Activated naive CD4-positive, alpha-beta T cell treated with anti-CD3 and anti-CD28 coated beads, Interleukin-2, amount 50 U/mL, for 72 hours (primary cell): ENCODE results near the gene LRP5. TPM values are rescaled to one million over a fixed set of nuclear protein-coding genes. Genes with fewer than 3 reads are reported as not detected.

Source experiments
- ATAC-seq, 2 donors: fragments of 150-1000 bp; cut with Tn5 transposase; 2 replicates each; pipeline ENCODE4 v1.10.0; 2021; ENCODE audit warnings: mild to moderate bottlenecking in 2 of 2, moderate library complexity in 2 of 2
- DNase-seq, 2 donors: peaks; one replicate each; pipeline ENCODE4 v3.0.0; 2021 to 2022; ENCODE audit warnings: low spot score in 2 of 2
- H3K27ac Mint-ChIP-seq, 2 donors: one replicate each; pipeline ENCODE4 v1.8.0; 2022; ENCODE audit warnings: mild to moderate bottlenecking in 2 of 2, mixed read lengths in 2 of 2
- H3K36me3 Mint-ChIP-seq, 2 donors: one replicate each; pipeline ENCODE4 v1.8.0; 2022; ENCODE audit warnings: mixed read lengths in 2 of 2
- H3K9me3 Mint-ChIP-seq, 2 donors: one replicate each; pipeline ENCODE4 v1.8.0; 2022; ENCODE audit warnings: mixed read lengths in 2 of 2
- total RNA-seq, 2 donors: library from RNA; stranded (reverse); gene quantifications; one replicate each; pipeline ENCODE4 v1.2.3, GENCODE V29; 2022

LRP5 gene
- total RNA-seq, 2 donors from 2014 or later, result 8.7 to 14.1 TPM

- H3K27ac Mint-ChIP-seq, result no peak overlapping the region
- H3K9me3 Mint-ChIP-seq, result no peaks in the 10 kb centered on the region
- ATAC-seq, result no peak
- no peak for DNase-seq
- no peaks in the 10 kb centered on the region for H3K36me3 Mint-ChIP-seq
Observed at GRCh38 chr11:68401856-68402255, 89.5 kb downstream of the LRP5 start.

- no peaks in the 10 kb centered on the region for H3K9me3 Mint-ChIP-seq
- no peaks in the 10 kb centered on the region for H3K36me3 Mint-ChIP-seq
- peak overlapping the region in 1 of 2 donors; percentile 65 for H3K27ac Mint-ChIP-seq
- ATAC-seq (no peak), DNase-seq (no peak)
Observed at GRCh38 chr11:68402355-68403031, 90.1 kb downstream of the LRP5 start.

GRCh38 chr11:68403424-68403823, 91.0 kb downstream of the LRP5 start:
- Mint-ChIP-seq H3K36me3 (no peaks in the 10 kb centered on the region), H3K9me3 (no peaks in the 10 kb centered on the region), H3K27ac (no peak overlapping the region)
- ATAC-seq, result no peak
- no peak for DNase-seq

GRCh38 chr11:68403831-68404230, 91.4 kb downstream of the LRP5 start:
- no peaks in the 10 kb centered on the region for H3K9me3 Mint-ChIP-seq
- H3K27ac Mint-ChIP-seq, result no peak overlapping the region
- DNase-seq (no peak), ATAC-seq (no peak)
- H3K36me3 Mint-ChIP-seq, result no peaks in the 10 kb centered on the region

GRCh38 chr11:68406324-68407313, 94.2 kb downstream of the LRP5 start:
- H3K9me3 Mint-ChIP-seq, result no peaks in the 10 kb centered on the region
- ATAC-seq, result no peak
- no peak overlapping the region for H3K27ac Mint-ChIP-seq
- no peak for DNase-seq
- no peaks in the 10 kb centered on the region for H3K36me3 Mint-ChIP-seq

- no peak for ATAC-seq
- DNase-seq, result no peak
- no peaks in the 10 kb centered on the region for H3K36me3 Mint-ChIP-seq
- H3K27ac Mint-ChIP-seq, result no peak overlapping the region
- H3K9me3 Mint-ChIP-seq, result no peaks in the 10 kb centered on the region
Observed at GRCh38 chr11:68408512-68408911, 96.1 kb downstream of the LRP5 start.

GRCh38 chr11:68409748-68410344, 97.5 kb downstream of the LRP5 start:
- Mint-ChIP-seq H3K9me3 (no peaks in the 10 kb centered on the region), H3K36me3 (no peaks in the 10 kb centered on the region), H3K27ac (no peak overlapping the region)
- ATAC-seq, result no peak
- DNase-seq, result no peak

GRCh38 chr11:68411501-68411991, 99.2 kb downstream of the LRP5 start:
- DNase-seq (no peak), ATAC-seq (no peak)
- Mint-ChIP-seq H3K36me3 (no peaks in the 10 kb centered on the region), H3K27ac (no peak overlapping the region), H3K9me3 (no peaks in the 10 kb centered on the region)

GRCh38 chr11:68412593-68413475, 100.4 kb downstream of the LRP5 start:
- ATAC-seq, result peak; percentile 64
- H3K27ac Mint-ChIP-seq, result no peak overlapping the region
- no peaks in the 10 kb centered on the region for H3K9me3 Mint-ChIP-seq
- no peak for DNase-seq
- H3K36me3 Mint-ChIP-seq, result no peaks in the 10 kb centered on the region

GRCh38 chr11:68413591-68413999, 101.2 kb downstream of the LRP5 start:
- ATAC-seq (no peak), DNase-seq (no peak)
- Mint-ChIP-seq H3K27ac (no peak overlapping the region), H3K9me3 (no peaks in the 10 kb centered on the region), H3K36me3 (no peaks in the 10 kb centered on the region)

GRCh38 chr11:68414496-68415221, 102.3 kb downstream of the LRP5 start:
- Mint-ChIP-seq H3K9me3 (no peaks in the 10 kb centered on the region), H3K27ac (no peak overlapping the region), H3K36me3 (no peaks in the 10 kb centered on the region)
- no peak for ATAC-seq
- no peak for DNase-seq

- Mint-ChIP-seq H3K27ac (no peak overlapping the region), H3K36me3 (no peaks in the 10 kb centered on the region), H3K9me3 (no peaks in the 10 kb centered on the region)
- DNase-seq (no peak), ATAC-seq (no peak)
Observed at GRCh38 chr11:68416070-68416578, 103.7 kb downstream of the LRP5 start.

- ATAC-seq, result no peak
- Mint-ChIP-seq H3K36me3 (no peaks in the 10 kb centered on the region), H3K27ac (no peak overlapping the region)
Observed at GRCh38 chr11:68418648-68419047, 106.3 kb downstream of the LRP5 start.

GRCh38 chr11:68420171-68420570, 107.8 kb downstream of the LRP5 start:
- Mint-ChIP-seq H3K36me3 (no peaks in the 10 kb centered on the region), H3K27ac (no peak overlapping the region), H3K9me3 (no peaks in the 10 kb centered on the region)
- ATAC-seq, result no peak
- DNase-seq, result no peak

More at GRCh38 chr11:68418648-68419047, 106.3 kb downstream of the LRP5 start:
- no peak for DNase-seq
- H3K9me3 Mint-ChIP-seq, result no peaks in the 10 kb centered on the region

GRCh38 chr11:68423481-68423880, 111.1 kb downstream of the LRP5 start:
- H3K36me3 Mint-ChIP-seq, result peaks cover 3% of the 10 kb centered on the region in 2 donors

More at GRCh38 chr11:68423481-68423880, 111.1 kb downstream of the LRP5 start:
- peaks cover 3% of the 10 kb centered on the region in 2 donors for H3K9me3 Mint-ChIP-seq
- no peak overlapping the region for H3K27ac Mint-ChIP-seq
- DNase-seq, result no peak
- ATAC-seq, result no peak
